GM12878 (cell line): Measurements from ENCODE around the gene RARRES1. TPM values are rescaled to one million over a fixed set of nuclear protein-coding genes. Genes with fewer than 3 reads are reported as not detected.

Experiments used
- ATAC-seq: fragments of 200-7000 bp; cut with Tn5 transposase; 3 replicates; pipeline ENCODE4 v1.9.1; 2020; ENCODE audit warnings: mild to moderate bottlenecking, moderate library complexity
- BruUV-seq: library from RNA; stranded (reverse); fragments of 400-500 nt; replicated peaks from 2 replicates; lab custom pipeline; 2021; lab: Mats Ljungman, UMichigan
- CTCF ChIA-PET: fragments of 300-600 bp; sonication (Branson Sonifier 250); formaldehyde crosslinking; extraction: SDS; loops from one replicate; lab custom pipeline; 2021; ENCODE audit warnings: inconsistent platforms; lab: Yijun Ruan, JAX
- POLR2A ChIA-PET: fragments of 350-600 bp; formaldehyde crosslinking; extraction: SDS; loops from one replicate; lab custom pipeline; 2021; ENCODE audit warnings: inconsistent platforms; lab: Charles Lee
- RAD21 ChIA-PET: fragments of 300-600 bp; sonication (Branson Sonifier 250); formaldehyde crosslinking; loops from one replicate; lab custom pipeline; 2023; ENCODE audit warnings: antibody characterized with exemption; ENCODE audit not compliant: unreplicated experiment; lab: Charles Lee
- SMC1A ChIA-PET: fragments of 300-600 bp; sonication (Branson Sonifier 250); formaldehyde crosslinking; loops from one replicate; lab custom pipeline; 2023; ENCODE audit not compliant: unreplicated experiment, uncharacterized antibody; lab: Charles Lee
- DNase-seq: peaks from one replicate; pipeline ENCODE4 v3.0.0-alpha.2; 2011; ENCODE audit warnings: low read depth, low spot score
- FAIRE-seq: peaks from 3 replicates; lab custom pipeline; 2011; peaks lifted over from hg19 to GRCh38; lab: Jason Lieb, UNC
- H2AFZ ChIP-seq: 2 replicates; pipeline ENCODE4 v1.6.0; 2011; ENCODE audit warnings: low read depth, low read length, control low read depth; ENCODE audit not compliant: control insufficient read depth
- H3K27ac ChIP-seq: 2 replicates; pipeline ENCODE4 v1.5.1; 2011; ENCODE audit warnings: control low read depth; ENCODE audit not compliant: control insufficient read depth, insufficient read depth
- H3K27me3 ChIP-seq, 2 experiments: replicated peaks in 1 of 2; 2 replicates each; pipeline versions ENCODE4 v1.6.0 to v1.6.1; 2011; ENCODE audit warnings: low read length in 1 of 2; ENCODE audit not compliant: control insufficient read depth in 2 of 2, insufficient read depth in 2 of 2
- H3K36me3 ChIP-seq, 2 experiments: 2 replicates each; pipeline ENCODE4 v1.5.1; 2011; ENCODE audit warnings: low read length in 1 of 2; ENCODE audit not compliant: control insufficient read depth in 2 of 2, insufficient read depth in 2 of 2
- H3K4me1 ChIP-seq: 2 replicates; pipeline ENCODE4 v1.6.1; 2011; ENCODE audit warnings: mild to moderate bottlenecking, low read length, moderate library complexity, mixed read lengths; ENCODE audit not compliant: control insufficient read depth, insufficient read depth
- H3K4me2 ChIP-seq: 2 replicates; pipeline ENCODE4 v1.6.0; 2011; ENCODE audit warnings: control low read depth; ENCODE audit not compliant: control insufficient read depth, insufficient read depth
- H3K4me3 ChIP-seq: fragments of 200-600 bp; sonication (generic); 2 replicates; pipeline ENCODE4 v1.5.1; 2016
- H3K79me2 ChIP-seq: 2 replicates; pipeline ENCODE4 v1.6.0; 2011; ENCODE audit warnings: low read length; ENCODE audit not compliant: control insufficient read depth, insufficient read depth
- H3K9ac ChIP-seq: 2 replicates; pipeline ENCODE4 v1.8.0; 2011; ENCODE audit warnings: low read length, control low read depth, mixed read lengths; ENCODE audit not compliant: control insufficient read depth, insufficient read depth
- H3K9me3 ChIP-seq: replicated peaks from 3 replicates; pipeline ENCODE4 v1.5.1; 2011; ENCODE audit warnings: mild to moderate bottlenecking, low read length; ENCODE audit not compliant: control insufficient read depth, insufficient read depth
- H4K20me1 ChIP-seq: 2 replicates; pipeline ENCODE4 v1.6.0; 2011; ENCODE audit not compliant: control insufficient read depth, insufficient read depth
- ASH2L ChIP-seq: fragments of 300-600, 200-600 bp; sonication (generic); IDR thresholded peaks from 2 replicates; pipeline ENCODE4 v1.6.1; 2017; ENCODE audit warnings: low read depth, mild to moderate bottlenecking, borderline replicate concordance
- CEBPB ChIP-seq, 2 experiments: fragments of 150-350 bp in 1 of 2; IDR thresholded peaks; 2 replicates each; pipeline ENCODE4 v1.6.1; 2012 to 2014; ENCODE audit warnings: low read depth in 2 of 2, low read length in 2 of 2, borderline replicate concordance in 1 of 2, inconsistent platforms in 1 of 2
- EED ChIP-seq: sonication (generic); IDR thresholded peaks from 2 replicates; pipeline ENCODE4 v1.6.1; 2016; ENCODE audit warnings: antibody characterized with exemption, low read depth
- GABPA ChIP-seq: IDR thresholded peaks from 2 replicates; pipeline ENCODE4 v1.6.1; 2014; ENCODE audit warnings: antibody characterized with exemption, low read depth, mild to moderate bottlenecking, inconsistent platforms
- HCFC1 ChIP-seq: fragments of 150-350 bp; IDR thresholded peaks from 2 replicates; pipeline ENCODE4 v1.6.1; 2014; ENCODE audit warnings: low read length
- HDAC6 ChIP-seq: fragments of 200-600 bp; sonication (generic); IDR thresholded peaks from one replicate; pipeline ENCODE4 v1.8.0; 2017; ENCODE audit warnings: antibody characterized with exemption; ENCODE audit not compliant: unreplicated experiment
- MXI1 ChIP-seq: fragments of 150-350 bp; IDR thresholded peaks from 2 replicates; pipeline ENCODE4 v1.6.1; 2011; ENCODE audit warnings: low read depth, mild to moderate bottlenecking, inconsistent platforms, low read length, improper control_type of control experiment
- POLR2AphosphoS2 ChIP-seq: IDR thresholded peaks from 2 replicates; pipeline ENCODE4 v1.6.1; 2011; ENCODE audit warnings: low read depth, mild to moderate bottlenecking, low read length, improper control_type of control experiment, moderate library complexity
- RFX5 ChIP-seq: IDR thresholded peaks from 2 replicates; pipeline ENCODE4 v1.6.1; 2011; ENCODE audit warnings: low read depth, low read length, improper control_type of control experiment
- SMAD1 ChIP-seq: fragments of 450-650 bp; IDR thresholded peaks from 2 replicates; pipeline ENCODE4 v1.6.1; 2018; ENCODE audit warnings: mild to moderate bottlenecking, low read depth; ENCODE audit not compliant: partially characterized antibody
- SREBF2 ChIP-seq: IDR thresholded peaks from 2 replicates; pipeline ENCODE4 v1.6.1; 2012; ENCODE audit warnings: mild to moderate bottlenecking, low read length
- STAT3 ChIP-seq: IDR thresholded peaks from 2 replicates; pipeline ENCODE4 v1.6.1; 2011; ENCODE audit warnings: low read depth, low read length, improper control_type of control experiment
- YY1 ChIP-seq: IDR thresholded peaks from 2 replicates; pipeline ENCODE4 v1.6.1; 2011; ENCODE audit warnings: low read depth, mild to moderate bottlenecking, low read length
- WGBS: methylation state at CpG from one replicate; pipeline ENCODE4 v1.1.6; 2016; ENCODE audit warnings: low lambda C conversion rate; ENCODE audit not compliant: insufficient replicate concordance, insufficient coverage; ENCODE audit errors: missing lambda C conversion rate; 5-methylcytosine and 5-hydroxymethylcytosine counted together
- in situ Hi-C: fragments of 300-500 bp; cut with MboI; formaldehyde crosslinking; loops from 9 replicates; pipeline ENCODE4 v1.14.3; 2018; ENCODE audit warnings: mixed read lengths
- intact Hi-C: fragments of 100-400 bp; cut with micrococcal nuclease; formaldehyde crosslinking; loops from one replicate; pipeline ENCODE4 v1.14.2; 2022; ENCODE audit not compliant: unreplicated experiment
- polyA plus RNA-seq, 11 experiments: library from polyadenylated mRNA; depleted of rRNA in 4 of 11; unstranded in 6 of 11; stranded (reverse) in 5 of 11; fragments of >200 nt; fragmentation: Nextera tagmentation in 4 of 11; fragmentation: Illumina TruSeq in 1 of 11; extraction: Ambion mirVana in 4 of 11; extraction: Trizol in 1 of 11; gene quantifications; 1 replicate in 1 of 11; 2 replicates in 10 of 11; pipeline versions ENCODE4 v1.2.1 to v1.2.3, GENCODE V29; 2011 to 2016; ENCODE audit warnings: inconsistent platforms in 2 of 11, missing spikeins in 2 of 11, low read depth in 1 of 11
- total RNA-seq, 4 experiments: library from RNA; depleted of rRNA in 3 of 4; stranded (reverse); fragments of >200 nt in 3 of 4; fragmentation: Illumina TruSeq in 1 of 4; extraction: Trizol in 1 of 4; gene quantifications; 2 replicates each; pipeline versions ENCODE4 v1.2.1 to v1.2.3, GENCODE V29; 2013 to 2021
- TF ChIP-seq, protein P1 (sequence below): IDR thresholded peaks from 2 replicates; pipeline ENCODE4 v1.6.1; 2012; ENCODE audit warnings: low read depth, low read length, improper control_type of control experiment
- TF ChIP-seq, protein P2 (sequence below): fragments of 450-650 bp; IDR thresholded peaks from 2 replicates; pipeline ENCODE4 v1.6.1; 2017; ENCODE audit warnings: mild to moderate bottlenecking, moderate library complexity
- TF ChIP-seq, protein P3 (sequence below): IDR thresholded peaks from 2 replicates; pipeline ENCODE4 v1.6.1; 2011; ENCODE audit warnings: low read depth, mild to moderate bottlenecking, low read length, moderate library complexity, borderline replicate concordance; ENCODE audit errors: extremely low read depth
- TF ChIP-seq, protein P4 (sequence below): fragments of 450-650 bp; IDR thresholded peaks from 2 replicates; pipeline ENCODE4 v1.6.1; 2016; ENCODE audit warnings: mild to moderate bottlenecking

Gene RARRES1
- total and polyA plus RNA-seq, 10 of the 15 experiments (the other 5 are each of a cell fraction or from before 2014, with no cell fraction given): 0.02 to 0.83 (median 0.63) TPM; not detected in 7

DNA sequence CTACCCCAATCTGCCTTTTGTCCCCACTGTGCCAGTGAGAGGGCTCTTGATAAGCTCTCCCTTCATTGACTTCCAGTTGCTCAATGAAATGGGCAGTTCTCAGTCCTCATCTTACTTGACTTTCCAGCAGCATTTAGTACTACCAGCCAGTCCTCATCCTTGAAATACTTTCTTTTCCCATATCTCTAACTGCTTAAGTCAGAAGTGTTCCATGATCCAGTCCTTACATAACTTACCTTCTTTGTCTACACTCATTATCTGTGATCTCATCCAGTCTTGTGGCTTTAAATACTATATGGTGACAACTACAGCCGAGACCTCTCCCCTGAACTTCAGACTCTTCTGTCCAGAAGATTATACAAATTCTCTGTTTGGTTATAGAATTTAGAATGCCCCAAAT lies 28.7 kb downstream of the RARRES1 start:
- Histone ChIP-seq H4K20me1 (no peaks in the 10 kb centered on the region), H3K27me3 (no peaks in the 10 kb centered on the region), H3K4me2 (no peak overlapping the region), H3K4me3 (no peak overlapping the region), H3K4me1 (no peaks in the 10 kb centered on the region), H3K27ac (no peak overlapping the region), H3K79me2 (no peaks in the 10 kb centered on the region), H3K9ac (no peak overlapping the region)
- ChIA-PET SMC1A (interaction anchor here (1.4 kb wide), 1 partner anchor 41 kb away, joined by 3 read pairs; no protein-coding TSS in a partner anchor), RAD21 (no interaction called here)
- ATAC-seq: no peak
- FAIRE-seq: no peak
- TF ChIP-seq YY1 (no peak), ASH2L (no peak), POLR2AphosphoS2 (no peak), HCFC1 (no peak), HDAC6 (no peak), RFX5 (no peak), MXI1 (no peak), SMAD1 (no peak), STAT3 (no peak), EED (no peak), CEBPB (IDR thresholded peaks at IDR 0.05; ENCODE audit: borderline replicate concordance in 1 of 2, low read depth in 2 of 2, low read length in 2 of 2) (no peak), GABPA (no peak), SREBF2 (no peak)
- TF ChIP-seq, protein P1, sequence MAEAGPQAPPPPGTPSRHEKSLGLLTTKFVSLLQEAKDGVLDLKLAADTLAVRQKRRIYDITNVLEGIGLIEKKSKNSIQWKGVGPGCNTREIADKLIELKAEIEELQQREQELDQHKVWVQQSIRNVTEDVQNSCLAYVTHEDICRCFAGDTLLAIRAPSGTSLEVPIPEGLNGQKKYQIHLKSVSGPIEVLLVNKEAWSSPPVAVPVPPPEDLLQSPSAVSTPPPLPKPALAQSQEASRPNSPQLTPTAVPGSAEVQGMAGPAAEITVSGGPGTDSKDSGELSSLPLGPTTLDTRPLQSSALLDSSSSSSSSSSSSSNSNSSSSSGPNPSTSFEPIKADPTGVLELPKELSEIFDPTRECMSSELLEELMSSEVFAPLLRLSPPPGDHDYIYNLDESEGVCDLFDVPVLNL: no peak
- TF ChIP-seq, protein P2, sequence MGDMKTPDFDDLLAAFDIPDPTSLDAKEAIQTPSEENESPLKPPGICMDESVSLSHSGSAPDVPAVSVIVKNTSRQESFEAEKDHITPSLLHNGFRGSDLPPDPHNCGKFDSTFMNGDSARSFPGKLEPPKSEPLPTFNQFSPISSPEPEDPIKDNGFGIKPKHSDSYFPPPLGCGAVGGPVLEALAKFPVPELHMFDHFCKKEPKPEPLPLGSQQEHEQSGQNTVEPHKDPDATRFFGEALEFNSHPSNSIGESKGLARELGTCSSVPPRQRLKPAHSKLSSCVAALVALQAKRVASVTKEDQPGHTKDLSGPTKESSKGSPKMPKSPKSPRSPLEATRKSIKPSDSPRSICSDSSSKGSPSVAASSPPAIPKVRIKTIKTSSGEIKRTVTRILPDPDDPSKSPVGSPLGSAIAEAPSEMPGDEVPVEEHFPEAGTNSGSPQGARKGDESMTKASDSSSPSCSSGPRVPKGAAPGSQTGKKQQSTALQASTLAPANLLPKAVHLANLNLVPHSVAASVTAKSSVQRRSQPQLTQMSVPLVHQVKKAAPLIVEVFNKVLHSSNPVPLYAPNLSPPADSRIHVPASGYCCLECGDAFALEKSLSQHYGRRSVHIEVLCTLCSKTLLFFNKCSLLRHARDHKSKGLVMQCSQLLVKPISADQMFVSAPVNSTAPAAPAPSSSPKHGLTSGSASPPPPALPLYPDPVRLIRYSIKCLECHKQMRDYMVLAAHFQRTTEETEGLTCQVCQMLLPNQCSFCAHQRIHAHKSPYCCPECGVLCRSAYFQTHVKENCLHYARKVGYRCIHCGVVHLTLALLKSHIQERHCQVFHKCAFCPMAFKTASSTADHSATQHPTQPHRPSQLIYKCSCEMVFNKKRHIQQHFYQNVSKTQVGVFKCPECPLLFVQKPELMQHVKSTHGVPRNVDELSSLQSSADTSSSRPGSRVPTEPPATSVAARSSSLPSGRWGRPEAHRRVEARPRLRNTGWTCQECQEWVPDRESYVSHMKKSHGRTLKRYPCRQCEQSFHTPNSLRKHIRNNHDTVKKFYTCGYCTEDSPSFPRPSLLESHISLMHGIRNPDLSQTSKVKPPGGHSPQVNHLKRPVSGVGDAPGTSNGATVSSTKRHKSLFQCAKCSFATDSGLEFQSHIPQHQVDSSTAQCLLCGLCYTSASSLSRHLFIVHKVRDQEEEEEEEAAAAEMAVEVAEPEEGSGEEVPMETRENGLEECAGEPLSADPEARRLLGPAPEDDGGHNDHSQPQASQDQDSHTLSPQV: no peak
- TF ChIP-seq, protein P3, sequence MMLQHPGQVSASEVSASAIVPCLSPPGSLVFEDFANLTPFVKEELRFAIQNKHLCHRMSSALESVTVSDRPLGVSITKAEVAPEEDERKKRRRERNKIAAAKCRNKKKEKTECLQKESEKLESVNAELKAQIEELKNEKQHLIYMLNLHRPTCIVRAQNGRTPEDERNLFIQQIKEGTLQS: no peak
- TF ChIP-seq, protein P4, sequence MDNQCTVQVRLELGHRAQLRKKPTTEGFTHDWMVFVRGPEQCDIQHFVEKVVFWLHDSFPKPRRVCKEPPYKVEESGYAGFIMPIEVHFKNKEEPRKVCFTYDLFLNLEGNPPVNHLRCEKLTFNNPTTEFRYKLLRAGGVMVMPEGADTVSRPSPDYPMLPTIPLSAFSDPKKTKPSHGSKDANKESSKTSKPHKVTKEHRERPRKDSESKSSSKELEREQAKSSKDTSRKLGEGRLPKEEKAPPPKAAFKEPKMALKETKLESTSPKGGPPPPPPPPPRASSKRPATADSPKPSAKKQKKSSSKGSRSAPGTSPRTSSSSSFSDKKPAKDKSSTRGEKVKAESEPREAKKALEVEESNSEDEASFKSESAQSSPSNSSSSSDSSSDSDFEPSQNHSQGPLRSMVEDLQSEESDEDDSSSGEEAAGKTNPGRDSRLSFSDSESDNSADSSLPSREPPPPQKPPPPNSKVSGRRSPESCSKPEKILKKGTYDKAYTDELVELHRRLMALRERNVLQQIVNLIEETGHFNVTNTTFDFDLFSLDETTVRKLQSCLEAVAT: no peak
- TF ChIP-seq, all 136 proteins: peak for 0
- Histone ChIP-seq H2AFZ (no peak overlapping the region), H3K36me3 (no peaks in the 10 kb centered on the region; a peak in 1 of 4 replicates), H3K9me3 (no peaks in the 10 kb centered on the region)
- POLR2A ChIA-PET: no interaction called here
- WGBS: 94% methylated on average over 1 of the region's 1 CpG
- in situ Hi-C loops: no loop called here
- CTCF ChIA-PET: interaction anchor here (0.8 to 2.2 kb wide), 3 partner anchors 15 to 25 kb away, joined by 3 to 8 read pairs (median 4); no protein-coding TSS in a partner anchor
- intact Hi-C loops: no loop called here
- BruUV-seq: no TSS peak
- no peak for DNase-seq
